ENCODE results near the gene GORASP2. TPM values are rescaled to one million over a fixed set of nuclear protein-coding genes. Genes with fewer than 3 reads are reported as not detected.

The GORASP2 gene
- total and polyA plus RNA-seq, 2 of the 4 experiments (the other 2 are of a cell fraction) = 53.1 to 156 TPM

GRCh38 chr2:170943041-170943440 lies 14.0 kb downstream of the GORASP2 start:
- Histone ChIP-seq H2BK120ac (ENCODE audit: low read depth, low read length) (no peak overlapping the region), H3K18ac (ENCODE audit: low read depth, low read length) (no peak overlapping the region), H4K91ac (ENCODE audit: insufficient read depth, low read depth, low read length) (no peak overlapping the region), H3K27ac (ENCODE audit: insufficient read depth, low read length) (no peak overlapping the region), H4K20me1 (ENCODE audit: insufficient read depth, low read length) (peaks cover 98% of the 10 kb centered on the region), H3K14ac (replicated peaks; ENCODE audit: low read depth, low read length) (no peak overlapping the region), H3K23ac (ENCODE audit: low read depth, low read length) (no peak overlapping the region), H3K4ac (ENCODE audit: low read depth, low read length) (no peak overlapping the region), H3K79me1 (ENCODE audit: low read depth in 1 of 2, low read length in 2 of 2) (peaks cover 0 to 45% of the 10 kb centered on the region in 2 experiments; a peak in 3 of 4 replicates), H4K5ac (ENCODE audit: low read depth, low read length) (no peak overlapping the region), H3K9ac (ENCODE audit: low read depth, low read length) (no peak overlapping the region), H2BK20ac (ENCODE audit: low read depth, low read length) (no peak overlapping the region), H3K36me3 (ENCODE audit: control insufficient read depth, insufficient read depth, low read length) (0 out of 2 replicates have a peak, but pooled peaks cover 2% of the 10 kb centered on the region), H4K8ac (ENCODE audit: low read depth in 2 of 2, low read length in 2 of 2) (no peak overlapping the region), H3K4me1 (ENCODE audit: control insufficient read depth, insufficient read depth, low read length) (peaks cover 4% of the 10 kb centered on the region; the same call in 1 of the 2 replicates), H3K27me3 (ENCODE audit: control insufficient read depth, insufficient read depth, low read length) (no peaks in the 10 kb centered on the region), H2AK5ac (ENCODE audit: low read depth, low read length) (no peak overlapping the region), H3K9me3 (ENCODE audit: control insufficient read depth, insufficient read depth, low read length) (no peaks in the 10 kb centered on the region), H3K9me1 (ENCODE audit: insufficient read depth, low read length) (peaks cover 3% of the 10 kb centered on the region), H2AFZ (replicated peaks; ENCODE audit: low read length, poor library complexity) (no peak overlapping the region), H3K56ac (ENCODE audit: extremely low read depth, insufficient read depth, low read length) (no peak overlapping the region), H3K4me2 (ENCODE audit: low read depth, low read length) (no peak overlapping the region), H2BK5ac (ENCODE audit: low read depth, low read length, poor library complexity, severe bottlenecking) (no peak overlapping the region), H3K4me3 (ENCODE audit: insufficient read depth, low read depth, low read length) (no peak overlapping the region), H2BK15ac (ENCODE audit: low read depth, low read length) (no peak overlapping the region), H2AK9ac (replicated peaks; ENCODE audit: low read depth, low read length, poor library complexity) (no peak overlapping the region)
- dilution Hi-C loops (cut with HindIII; ENCODE audit: low sequenced_read_pairs, unreplicated experiment) = no loop called here
- TF ChIP-seq CEBPB (IDR thresholded peaks at IDR 0.05; ENCODE audit: low read depth, low read length) = no peak
- TF ChIP-seq RAD21 (IDR thresholded peaks at IDR 0.05; ENCODE audit: low read length) = no peak
- no peak for TF ChIP-seq NFE2L2 (IDR thresholded peaks at IDR 0.05; ENCODE audit: low read depth, low read length)
- no peak for TF ChIP-seq SMC3 (IDR thresholded peaks at IDR 0.05; ENCODE audit: low read depth, low read length)
- TF ChIP-seq RCOR1 (IDR thresholded peaks at IDR 0.05; ENCODE audit: insufficient replicate concordance, low read length) = no peak
- TF ChIP-seq RFX5 (IDR thresholded peaks at IDR 0.05; ENCODE audit: low read depth, low read length) = no peak
- in situ Hi-C loops (cut with MboI; ENCODE audit: low sequenced_read_pairs) = loop anchor here (25.0 kb wide), 1 partner anchor 1131 kb away; the partner anchor contains the start of gene METTL5
- POLR2A ChIA-PET (ENCODE audit: unreplicated experiment) = no interaction called here
- ATAC-seq (ENCODE audit: low read depth) (no peak), DNase-seq (no peak)
- no CpG with 5 or more reads among the region's 1 CpG for WGBS, 2 experiments (ENCODE audit: extremely low coverage in 2 of 2, insufficient read length in 1 of 2)
- CTCF ChIA-PET = no interaction called here
- intact Hi-C loops (cut with micrococcal nuclease) = no loop called here
- no TSS peak for BruUV-seq (replicated peaks)
